GM19438 (cell line): Measurements from ENCODE around the gene TTF2.
"Not testable (repeated sequence)": the region's sequence is repeated elsewhere in the genome, so short reads cannot be mapped to it uniquely, and the experiment has no call there.

Experiments
- ATAC-seq: cut with Tn5 transposase; IDR thresholded peaks from one replicate; pipeline ENCODE4 v1.9.1; 2021; ENCODE audit warnings: low read depth; ENCODE audit not compliant: unreplicated experiment

The TTF2 gene

GRCh38 chr1:117087686-117088085 lies 27.6 kb downstream of the TTF2 start:
- no peak for ATAC-seq

- ATAC-seq: no peak
Observed at GRCh38 chr1:117089996-117090395, 29.9 kb downstream of the TTF2 start.

GRCh38 chr1:117092594-117092993 lies 32.5 kb downstream of the TTF2 start:
- no peak for ATAC-seq

GRCh38 chr1:117093091-117093534 lies 33.0 kb downstream of the TTF2 start:
- ATAC-seq: no peak

- ATAC-seq: no peak
Observed at GRCh38 chr1:117093870-117094621, 33.9 kb downstream of the TTF2 start.

GRCh38 chr1:117094841-117095604 lies 34.9 kb downstream of the TTF2 start:
- no peak for ATAC-seq

- no peak for ATAC-seq
Observed at GRCh38 chr1:117096951-117097408, 36.9 kb downstream of the TTF2 start.

- no peak for ATAC-seq
Observed at GRCh38 chr1:117097443-117097842, 37.3 kb downstream of the TTF2 start.

- ATAC-seq: no peak
Observed at GRCh38 chr1:117098287-117098890, 38.3 kb downstream of the TTF2 start.

- ATAC-seq: no peak
Observed at GRCh38 chr1:117101334-117101733, 41.2 kb downstream of the TTF2 start.

- ATAC-seq: not testable (repeated sequence)
Observed at GRCh38 chr1:117101858-117102257, 41.7 kb downstream of the TTF2 start.

GRCh38 chr1:117104986-117105385 lies 44.9 kb downstream of the TTF2 start:
- ATAC-seq: no peak

- no peak for ATAC-seq
Observed at GRCh38 chr1:117105722-117106121, 45.6 kb downstream of the TTF2 start.

GRCh38 chr1:117106478-117106877 lies 46.4 kb downstream of the TTF2 start:
- no peak for ATAC-seq

GRCh38 chr1:117107364-117107763 lies 47.2 kb downstream of the TTF2 start:
- ATAC-seq: no peak

GRCh38 chr1:117110774-117111173 lies 50.6 kb downstream of the TTF2 start:
- ATAC-seq: no peak

GRCh38 chr1:117112047-117112717 lies 52.1 kb downstream of the TTF2 start:
- ATAC-seq: no peak

- no peak for ATAC-seq
Observed at GRCh38 chr1:117113199-117113598, 53.1 kb downstream of the TTF2 start.

- no peak for ATAC-seq
Observed at GRCh38 chr1:117114877-117115276, 54.8 kb downstream of the TTF2 start.

GRCh38 chr1:117116090-117116783 lies 56.1 kb downstream of the TTF2 start:
- ATAC-seq: no peak
